ENCODE data around the gene MYL6B.

The MYL6B gene

DNA sequence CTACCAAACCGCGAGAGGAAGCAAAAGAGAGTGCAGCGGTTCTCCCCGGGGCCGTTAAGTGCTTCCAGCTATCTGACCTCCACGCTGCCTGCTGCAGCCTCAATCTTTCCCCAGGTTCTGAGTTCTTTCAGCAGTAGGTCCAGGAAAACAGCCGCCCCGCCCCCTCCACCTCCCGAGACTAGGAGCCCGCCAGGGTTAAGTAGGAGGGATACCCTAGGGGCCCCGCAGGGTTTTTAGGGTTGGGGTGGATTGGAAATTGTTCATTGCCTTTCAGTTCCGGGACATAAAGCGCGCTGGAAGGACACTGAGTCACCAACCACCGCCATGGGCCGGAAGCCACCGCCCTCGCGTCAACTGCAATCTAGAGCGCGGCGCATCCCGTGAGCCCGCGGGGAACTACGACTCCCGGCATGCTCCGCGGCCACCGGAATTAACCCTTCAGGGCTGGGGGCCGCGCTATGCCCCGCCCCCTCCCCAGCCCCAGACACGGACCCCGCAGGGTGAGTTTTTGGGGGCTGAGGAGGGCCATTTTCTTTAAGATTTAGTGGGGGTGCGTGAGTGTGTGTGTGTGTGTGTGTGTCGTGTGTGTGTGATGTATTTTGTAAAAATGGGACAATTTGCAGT lies at the start of gene MYL6B:
Gene MYL6B, plus strand, starts transcription at position 456 of the 624 bp plus-strand sequence. CDS start 1,332 bp downstream, outside the sequence.
- peak; percentile 95 for DNase-seq (ENCODE audit: low spot score)
- TF ChIP-seq, protein P1, sequence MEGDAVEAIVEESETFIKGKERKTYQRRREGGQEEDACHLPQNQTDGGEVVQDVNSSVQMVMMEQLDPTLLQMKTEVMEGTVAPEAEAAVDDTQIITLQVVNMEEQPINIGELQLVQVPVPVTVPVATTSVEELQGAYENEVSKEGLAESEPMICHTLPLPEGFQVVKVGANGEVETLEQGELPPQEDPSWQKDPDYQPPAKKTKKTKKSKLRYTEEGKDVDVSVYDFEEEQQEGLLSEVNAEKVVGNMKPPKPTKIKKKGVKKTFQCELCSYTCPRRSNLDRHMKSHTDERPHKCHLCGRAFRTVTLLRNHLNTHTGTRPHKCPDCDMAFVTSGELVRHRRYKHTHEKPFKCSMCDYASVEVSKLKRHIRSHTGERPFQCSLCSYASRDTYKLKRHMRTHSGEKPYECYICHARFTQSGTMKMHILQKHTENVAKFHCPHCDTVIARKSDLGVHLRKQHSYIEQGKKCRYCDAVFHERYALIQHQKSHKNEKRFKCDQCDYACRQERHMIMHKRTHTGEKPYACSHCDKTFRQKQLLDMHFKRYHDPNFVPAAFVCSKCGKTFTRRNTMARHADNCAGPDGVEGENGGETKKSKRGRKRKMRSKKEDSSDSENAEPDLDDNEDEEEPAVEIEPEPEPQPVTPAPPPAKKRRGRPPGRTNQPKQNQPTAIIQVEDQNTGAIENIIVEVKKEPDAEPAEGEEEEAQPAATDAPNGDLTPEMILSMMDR (IDR thresholded peaks at IDR 0.05; ENCODE audit: borderline replicate concordance, control extremely low read depth, extremely low read depth, insufficient read depth, missing control alignments), result no peak
- in situ Hi-C loops (cut with MboI; ENCODE audit: low sequenced_read_pairs, unreplicated experiment), result no loop called here

DNA sequence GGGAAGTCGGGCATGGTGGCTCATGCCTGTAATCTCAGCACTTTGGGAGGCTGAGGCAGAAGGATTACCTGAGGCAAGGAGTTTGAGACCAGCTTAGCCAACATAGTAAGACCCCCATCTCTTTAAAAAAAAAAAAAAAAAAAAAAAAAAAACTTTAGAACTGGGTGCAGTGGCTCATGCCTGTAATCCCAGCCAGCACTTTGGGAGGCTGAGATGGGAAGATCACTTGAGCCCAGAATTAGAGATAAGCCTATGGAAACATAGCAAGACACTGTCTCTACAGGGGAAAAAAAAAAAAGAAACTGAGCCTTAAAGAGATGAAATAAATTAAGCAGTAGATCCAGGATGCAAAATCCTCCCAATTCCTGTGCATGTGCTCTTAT lies 49.7 kb upstream of the MYL6B start:
- TF ChIP-seq, protein P1 (IDR thresholded peaks at IDR 0.05; ENCODE audit: borderline replicate concordance, control extremely low read depth, extremely low read depth, insufficient read depth, missing control alignments), result no peak
- DNase-seq (ENCODE audit: low spot score), result no peak
- in situ Hi-C loops (cut with MboI; ENCODE audit: low sequenced_read_pairs, unreplicated experiment), result no loop called here

GRCh38 chr12:56103066-56103711 lies 49.2 kb upstream of the MYL6B start:
- TF ChIP-seq, protein P1 (IDR thresholded peaks at IDR 0.05; ENCODE audit: borderline replicate concordance, control extremely low read depth, extremely low read depth, insufficient read depth, missing control alignments), result no peak
- in situ Hi-C loops (cut with MboI; ENCODE audit: low sequenced_read_pairs, unreplicated experiment), result no loop called here
- no peak for DNase-seq (ENCODE audit: low spot score)

- in situ Hi-C loops (cut with MboI; ENCODE audit: low sequenced_read_pairs, unreplicated experiment), result no loop called here
- DNase-seq (ENCODE audit: low spot score), result no peak
- TF ChIP-seq, protein P1 (IDR thresholded peaks at IDR 0.05; ENCODE audit: borderline replicate concordance, control extremely low read depth, extremely low read depth, insufficient read depth, missing control alignments), result no peak
These were observed 48.6 kb upstream of the MYL6B start for GRCh38 chr12:56103823-56104108.

DNA sequence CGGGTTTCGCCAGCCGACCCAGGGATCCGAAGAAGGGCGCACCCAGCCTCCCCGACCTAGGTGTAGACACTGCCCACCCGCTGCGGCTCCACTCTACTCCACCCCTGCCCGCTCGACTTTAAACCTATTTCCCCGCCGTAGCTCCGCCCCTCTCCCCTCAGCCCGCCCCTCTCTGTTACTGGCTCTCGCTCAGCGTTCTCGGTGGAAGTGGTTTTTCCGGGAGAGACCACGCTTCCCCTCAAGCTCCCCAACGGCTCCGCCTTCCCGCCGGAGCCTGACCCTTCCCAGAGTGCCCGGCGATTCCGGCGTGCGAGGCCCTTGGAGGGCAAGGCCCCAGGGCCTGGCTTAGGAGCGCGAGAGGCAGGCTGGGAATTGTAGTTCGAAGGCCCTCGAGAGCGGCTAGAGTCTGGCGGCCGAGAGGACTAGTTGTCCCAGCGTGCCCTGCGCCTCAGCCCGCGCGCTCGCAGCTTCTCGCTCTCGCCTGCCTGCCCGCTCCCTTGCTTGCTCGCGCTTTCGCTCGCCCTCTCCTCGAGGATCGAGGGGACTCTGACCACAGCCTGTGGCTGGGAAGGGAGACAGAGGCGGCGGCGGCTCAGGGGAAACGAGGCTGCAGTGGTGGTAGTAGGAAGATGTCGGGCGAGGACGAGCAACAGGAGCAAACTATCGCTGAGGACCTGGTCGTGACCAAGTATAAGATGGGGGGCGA lies 48.1 kb upstream of the MYL6B start, which contains the start of gene PA2G4:
Gene PA2G4, plus strand, starts transcription at position 451 of the 706 bp plus-strand sequence. Its CDS starts 179 bp downstream, at position 630.
- in situ Hi-C loops (cut with MboI; ENCODE audit: low sequenced_read_pairs, unreplicated experiment), result no loop called here

More for the DNA sequence above, 48.1 kb upstream of the MYL6B start, which contains the start of gene PA2G4:
- TF ChIP-seq, protein P1 (IDR thresholded peaks at IDR 0.05; ENCODE audit: borderline replicate concordance, control extremely low read depth, extremely low read depth, insufficient read depth, missing control alignments), result no peak
- DNase-seq (ENCODE audit: low spot score), result peak; percentile 98

All from GM13976 (cell line).